NB4 (cell line): Measurements from ENCODE around the gene APOBEC3B.
"Not testable (repeated sequence)": the region's sequence is repeated elsewhere in the genome, so short reads cannot be mapped to it uniquely, and the experiment has no call there.

ENCODE experiments used
- DNase-seq: peaks from one replicate; pipeline ENCODE4 v3.0.0; 2010; ENCODE audit warnings: low read depth
- H3K4me3 ChIP-seq: one replicate; pipeline ENCODE4 v1.5.1; 2011; ENCODE audit warnings: mild to moderate bottlenecking, low read depth, low read length, moderate library complexity
- MYC ChIP-seq: IDR thresholded peaks from 2 replicates; pipeline ENCODE4 v1.6.1; 2011; ENCODE audit warnings: low read depth, low read length
- POLR2A ChIP-seq: IDR thresholded peaks from 2 replicates; pipeline ENCODE4 v1.6.1; 2011; ENCODE audit warnings: mild to moderate bottlenecking; ENCODE audit not compliant: insufficient read length; ENCODE audit errors: extremely low read depth
- TF ChIP-seq, protein P1 (sequence below): IDR thresholded peaks from 2 replicates; pipeline ENCODE4 v1.6.1; 2011; ENCODE audit warnings: low read depth, low read length
- TF ChIP-seq, protein P2 (sequence below): IDR thresholded peaks from one replicate; pipeline ENCODE4 v1.5.1; 2012; ENCODE audit warnings: low read depth, low read length

Gene APOBEC3B

DNA sequence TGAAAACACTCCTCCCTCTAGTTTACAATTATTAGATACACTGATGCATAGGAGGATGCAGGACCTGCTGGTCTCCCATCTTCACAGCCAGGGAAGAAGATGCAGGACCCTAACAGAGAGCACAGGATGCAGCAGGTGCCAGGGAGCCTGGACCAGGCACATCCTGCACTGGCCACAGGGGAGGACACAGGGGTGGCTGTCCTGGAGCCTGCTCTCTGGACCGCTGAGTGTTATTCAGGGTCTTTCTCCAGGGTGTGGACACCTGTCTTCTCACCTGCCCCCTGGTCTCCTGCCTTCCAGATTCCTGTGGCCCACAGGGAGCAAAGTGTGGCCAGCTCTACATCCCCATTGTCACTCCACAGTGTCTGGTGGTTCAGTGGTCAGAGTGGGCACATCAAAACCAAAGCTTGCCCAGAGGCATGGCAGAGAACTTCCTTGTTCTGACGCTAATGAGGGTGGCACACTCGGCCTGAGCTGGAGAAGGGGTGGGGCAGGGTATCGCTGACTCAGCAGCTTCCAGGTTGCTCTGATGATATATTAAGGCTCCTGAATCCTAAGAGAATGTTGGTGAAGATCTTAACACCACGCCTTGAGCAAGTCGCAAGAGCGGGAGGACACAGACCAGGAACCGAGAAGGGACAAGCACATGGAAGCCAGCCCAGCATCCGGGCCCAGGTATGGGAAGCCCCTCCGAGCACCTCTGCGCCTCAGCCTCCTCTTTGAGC is 24.9 kb upstream of the APOBEC3B start, which contains the start of gene APOBEC3A:
Gene APOBEC3A (plus strand): TSS at position 564 of the 725 bp plus-strand sequence. CDS start 83 bp downstream, at position 647.
- H3K4me3 ChIP-seq, result no peak within 1 kb of the TSS
- TF ChIP-seq, protein P1, sequence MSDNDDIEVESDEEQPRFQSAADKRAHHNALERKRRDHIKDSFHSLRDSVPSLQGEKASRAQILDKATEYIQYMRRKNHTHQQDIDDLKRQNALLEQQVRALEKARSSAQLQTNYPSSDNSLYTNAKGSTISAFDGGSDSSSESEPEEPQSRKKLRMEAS, result no peak
- TF ChIP-seq, protein P2, sequence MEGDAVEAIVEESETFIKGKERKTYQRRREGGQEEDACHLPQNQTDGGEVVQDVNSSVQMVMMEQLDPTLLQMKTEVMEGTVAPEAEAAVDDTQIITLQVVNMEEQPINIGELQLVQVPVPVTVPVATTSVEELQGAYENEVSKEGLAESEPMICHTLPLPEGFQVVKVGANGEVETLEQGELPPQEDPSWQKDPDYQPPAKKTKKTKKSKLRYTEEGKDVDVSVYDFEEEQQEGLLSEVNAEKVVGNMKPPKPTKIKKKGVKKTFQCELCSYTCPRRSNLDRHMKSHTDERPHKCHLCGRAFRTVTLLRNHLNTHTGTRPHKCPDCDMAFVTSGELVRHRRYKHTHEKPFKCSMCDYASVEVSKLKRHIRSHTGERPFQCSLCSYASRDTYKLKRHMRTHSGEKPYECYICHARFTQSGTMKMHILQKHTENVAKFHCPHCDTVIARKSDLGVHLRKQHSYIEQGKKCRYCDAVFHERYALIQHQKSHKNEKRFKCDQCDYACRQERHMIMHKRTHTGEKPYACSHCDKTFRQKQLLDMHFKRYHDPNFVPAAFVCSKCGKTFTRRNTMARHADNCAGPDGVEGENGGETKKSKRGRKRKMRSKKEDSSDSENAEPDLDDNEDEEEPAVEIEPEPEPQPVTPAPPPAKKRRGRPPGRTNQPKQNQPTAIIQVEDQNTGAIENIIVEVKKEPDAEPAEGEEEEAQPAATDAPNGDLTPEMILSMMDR, result no peak
- DNase-seq, result peak; percentile 33

DNA sequence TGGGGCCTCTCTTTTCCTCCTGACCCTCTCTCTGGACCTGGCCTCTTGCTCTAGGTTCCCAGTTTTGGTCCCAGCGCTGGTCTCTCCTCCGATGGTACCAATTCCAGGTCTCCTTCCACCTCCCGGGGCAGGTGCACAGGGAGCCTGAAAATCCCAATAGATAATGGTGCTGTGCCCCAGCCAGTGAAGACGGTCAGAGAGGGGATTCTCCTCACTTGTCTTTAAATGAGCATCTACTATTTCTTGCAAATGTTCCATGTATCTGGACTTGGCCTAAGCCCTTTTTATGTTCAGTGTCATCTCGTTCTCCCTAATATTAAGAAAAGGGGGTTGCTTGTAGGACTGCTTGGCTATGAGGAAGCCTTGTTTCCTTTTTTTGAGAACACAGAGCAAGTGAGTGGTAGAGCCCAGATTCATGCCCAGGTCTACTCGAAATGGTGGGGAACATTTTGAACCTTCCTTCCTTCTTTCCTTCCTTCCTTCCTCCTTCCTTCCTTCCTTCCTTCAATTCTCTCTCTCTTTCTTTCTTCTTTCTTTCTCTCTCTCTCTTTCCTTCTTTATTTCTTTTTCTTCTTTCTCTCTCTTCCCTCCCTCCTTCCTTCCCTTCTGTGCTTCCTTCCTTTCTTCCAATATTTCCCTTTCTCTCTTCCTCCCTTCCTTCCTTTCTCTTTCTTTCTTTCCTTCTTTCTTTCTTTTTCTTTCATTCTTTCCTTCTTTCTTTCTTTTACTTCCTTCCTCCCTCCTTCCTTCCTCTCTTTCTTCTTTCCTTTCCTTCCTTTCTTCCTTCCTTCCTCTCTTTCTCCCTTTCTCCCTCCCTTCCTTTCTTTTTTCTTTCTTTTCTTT is 24.1 kb upstream of the APOBEC3B start:
- TF ChIP-seq, protein P2, result no peak
- TF ChIP-seq, protein P1, result no peak
- H3K4me3 ChIP-seq, result no peak overlapping the region
- DNase-seq, result no peak

DNA sequence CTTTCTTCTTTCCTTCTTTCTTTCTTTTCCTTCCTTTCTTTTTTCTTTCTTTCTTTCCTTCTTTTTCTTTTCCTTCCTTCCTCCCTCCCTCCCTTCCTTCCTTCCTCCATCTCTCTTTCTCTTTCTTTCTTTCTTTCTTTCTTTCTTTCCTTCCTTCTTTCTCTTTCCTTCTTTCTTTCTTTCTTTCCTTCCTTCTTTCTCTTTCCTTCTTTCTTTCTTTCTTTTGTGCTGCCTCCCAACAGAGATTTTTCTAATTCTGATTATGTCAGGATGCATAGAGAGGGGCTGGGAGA is 23.6 kb upstream of the APOBEC3B start:
- not testable (repeated sequence) for DNase-seq

DNA sequence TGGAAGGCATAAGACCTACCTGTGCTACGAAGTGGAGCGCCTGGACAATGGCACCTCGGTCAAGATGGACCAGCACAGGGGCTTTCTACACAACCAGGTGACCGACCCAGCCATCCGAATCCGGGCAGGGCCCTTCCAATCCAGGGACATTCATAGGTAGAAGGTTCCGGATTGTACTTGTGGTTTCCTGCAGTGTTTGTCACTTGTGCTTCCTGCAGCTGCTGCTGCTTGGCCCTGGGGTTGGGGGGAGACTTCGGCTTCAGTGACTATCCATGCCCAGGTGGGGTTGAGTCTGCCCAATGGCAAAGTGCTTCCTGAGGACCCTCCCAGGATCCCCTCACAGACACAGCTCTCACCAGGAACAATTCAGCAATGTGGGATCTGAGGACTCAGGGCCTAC is 22.6 kb upstream of the APOBEC3B start:
- H3K4me3 ChIP-seq, result no peak overlapping the region
- no peak for DNase-seq
- TF ChIP-seq, protein P2, result no peak
- TF ChIP-seq POLR2A (no peak), MYC (no peak)
- TF ChIP-seq, protein P1, result no peak

More for the DNA sequence above, 23.6 kb upstream of the APOBEC3B start:
- not testable (repeated sequence) for H3K4me3 ChIP-seq

DNA sequence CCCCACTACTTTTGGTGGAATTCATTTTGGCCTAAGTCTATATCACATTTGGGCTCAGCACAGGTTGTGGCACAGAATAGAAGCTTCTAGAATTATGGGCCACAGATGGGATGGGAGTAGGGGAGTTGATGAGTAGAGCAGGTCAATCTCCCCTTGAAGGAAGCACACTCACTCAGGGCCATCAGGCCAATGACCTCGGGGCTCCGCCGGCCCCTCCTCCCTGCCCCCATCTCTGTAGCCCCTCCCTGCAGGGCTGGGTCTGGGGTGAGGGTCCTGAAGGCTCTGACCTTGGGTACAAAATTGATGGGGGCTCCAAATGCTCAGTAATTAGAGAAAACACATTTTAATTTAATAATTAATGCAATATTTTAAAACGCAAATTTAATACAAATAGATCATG is 21.5 kb upstream of the APOBEC3B start:
- H3K4me3 ChIP-seq, DNase-seq: not testable (repeated sequence)

DNA sequence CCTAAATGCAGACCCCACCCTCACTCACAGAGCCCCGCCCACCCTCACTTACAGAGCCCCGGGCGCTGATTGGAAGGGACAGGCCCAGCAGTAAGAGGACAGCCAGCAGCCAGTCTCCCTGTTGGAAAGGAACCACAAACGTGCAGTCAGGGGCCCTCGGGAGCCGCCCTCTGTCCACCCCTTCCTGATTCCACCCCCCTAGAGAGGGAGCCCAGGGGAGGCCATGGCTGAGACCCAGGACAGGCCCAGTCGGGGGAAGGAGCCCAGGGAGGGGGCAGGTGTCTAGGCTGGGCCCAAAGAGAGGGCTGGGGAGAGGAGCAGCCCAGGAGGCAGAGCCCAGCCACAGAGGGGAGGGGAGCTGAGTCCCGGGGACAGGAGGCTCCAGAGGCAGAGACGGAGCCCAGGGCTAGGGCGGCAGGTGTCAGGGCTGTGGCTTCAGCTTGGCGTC is 18.8 kb upstream of the APOBEC3B start:
- DNase-seq, H3K4me3 ChIP-seq: not testable (repeated sequence)

DNA sequence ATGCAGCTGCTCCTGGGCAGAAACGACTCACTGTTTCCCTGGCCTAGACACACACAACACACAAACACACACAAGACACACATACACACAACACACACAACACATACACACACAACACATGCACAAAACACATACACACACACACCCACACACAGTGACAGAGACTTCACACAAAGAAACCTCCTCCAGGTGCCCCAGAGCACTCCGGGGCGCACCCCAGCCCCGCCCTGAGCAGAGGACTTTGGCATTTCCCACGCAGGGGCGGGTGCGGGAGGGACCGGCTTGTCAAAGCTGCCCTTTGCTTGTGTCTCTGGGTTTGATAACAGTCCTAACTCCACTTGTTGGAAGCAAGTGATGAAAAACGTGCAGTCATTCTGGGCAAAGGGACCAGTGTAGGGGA is 18.3 kb upstream of the APOBEC3B start:
- TF ChIP-seq, protein P2, result no peak
- no peak for TF ChIP-seq POLR2A

More for the DNA sequence above, 18.3 kb upstream of the APOBEC3B start:
- no peak overlapping the region for H3K4me3 ChIP-seq
- DNase-seq, result no peak
